Measurements from ENCODE around the gene PRAMEF17. TPM values are rescaled to one million over a fixed set of nuclear protein-coding genes. Genes with fewer than 3 reads are reported as not detected.
"Not testable (repeated sequence)": the region's sequence is repeated elsewhere in the genome, so short reads cannot be mapped to it uniquely, and the experiment has no call there.

The PRAMEF17 gene, protein sequence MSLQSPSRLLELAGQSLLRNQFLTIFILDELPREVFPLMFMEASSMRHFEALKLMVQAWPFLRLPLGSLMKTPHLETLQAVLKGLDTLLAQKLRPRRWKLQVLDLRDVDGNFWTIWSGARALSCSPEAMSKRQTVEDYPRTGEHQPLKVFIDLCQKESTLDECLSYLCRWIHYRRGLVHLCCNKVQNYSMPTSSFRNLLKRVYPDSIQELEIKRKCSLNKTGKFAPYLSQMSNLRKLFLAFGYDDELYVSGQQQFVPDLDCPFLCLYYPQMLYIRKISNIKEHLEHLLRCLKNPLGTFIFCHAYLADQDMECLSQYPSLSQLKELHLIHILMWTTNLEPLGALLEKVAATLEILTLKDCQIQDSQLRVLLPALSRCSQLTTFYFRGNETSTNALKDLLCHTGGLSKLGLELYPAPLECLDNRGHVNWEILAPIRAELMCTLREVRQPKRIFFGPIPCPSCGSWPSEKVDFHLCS
- total RNA-seq: not detected

DNA sequence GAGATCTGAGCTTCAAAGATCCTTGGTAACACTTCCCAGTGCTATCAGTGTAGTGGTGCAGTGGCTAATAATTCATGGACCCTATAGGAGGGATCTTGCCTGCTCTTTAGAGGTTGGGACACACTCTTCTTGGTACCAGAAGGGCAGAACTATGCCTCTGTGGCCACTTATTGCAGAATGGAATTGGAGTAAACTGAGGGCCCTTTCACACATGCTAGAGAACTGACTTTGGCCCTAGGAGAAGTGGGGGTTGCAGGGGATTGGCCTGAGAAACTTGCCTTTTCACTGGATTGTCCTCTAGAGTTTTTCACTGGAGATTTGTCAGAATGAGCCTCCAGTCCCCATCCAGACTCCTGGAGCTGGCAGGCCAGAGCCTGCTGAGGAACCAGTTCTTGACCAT, at the start of gene PRAMEF17:
Gene PRAMEF17 (plus strand): TSS at position 301 of the 400 bp plus-strand sequence. CDS start 26 bp downstream, at position 327.
- not testable (repeated sequence) for H3K9me3 ChIP-seq; H3K4me3 ChIP-seq; H3K27me3 ChIP-seq; H3K36me3 ChIP-seq; H3K27ac ChIP-seq; H3K4me1 ChIP-seq; DNase-seq (ENCODE audit: low spot score in 2 of 2)

GRCh38 chr1:13342496-13342895, 46.9 kb upstream of the PRAMEF17 start:
- H3K27ac ChIP-seq; H3K27me3 ChIP-seq; H3K4me1 ChIP-seq; DNase-seq (ENCODE audit: low spot score in 2 of 2); H3K36me3 ChIP-seq; H3K4me3 ChIP-seq; H3K9me3 ChIP-seq: not testable (repeated sequence)
- WGBS: 81% methylated on average over 5 of the region's 8 CpGs

- not testable (repeated sequence) for H3K27me3 ChIP-seq; H3K4me1 ChIP-seq; DNase-seq (ENCODE audit: low spot score in 2 of 2); H3K27ac ChIP-seq; H3K36me3 ChIP-seq; H3K9me3 ChIP-seq; H3K4me3 ChIP-seq
- 77% methylated on average over 7 of the region's 7 CpGs for WGBS
Measured at GRCh38 chr1:13347034-13347433, 42.4 kb upstream of the PRAMEF17 start, which contains the start of gene PRAMEF14. PRAMEF14 (minus strand) TSS chr1:13347134; CDS start chr1:13345314, 1,820 bp downstream.

GRCh38 chr1:13353476-13353875, 36.0 kb upstream of the PRAMEF17 start:
- not testable (repeated sequence) for H3K36me3 ChIP-seq; H3K27me3 ChIP-seq; H3K4me3 ChIP-seq; DNase-seq (ENCODE audit: low spot score in 2 of 2); H3K4me1 ChIP-seq; H3K27ac ChIP-seq; H3K9me3 ChIP-seq
- 89% methylated on average over 5 of the region's 8 CpGs for WGBS

DNA sequence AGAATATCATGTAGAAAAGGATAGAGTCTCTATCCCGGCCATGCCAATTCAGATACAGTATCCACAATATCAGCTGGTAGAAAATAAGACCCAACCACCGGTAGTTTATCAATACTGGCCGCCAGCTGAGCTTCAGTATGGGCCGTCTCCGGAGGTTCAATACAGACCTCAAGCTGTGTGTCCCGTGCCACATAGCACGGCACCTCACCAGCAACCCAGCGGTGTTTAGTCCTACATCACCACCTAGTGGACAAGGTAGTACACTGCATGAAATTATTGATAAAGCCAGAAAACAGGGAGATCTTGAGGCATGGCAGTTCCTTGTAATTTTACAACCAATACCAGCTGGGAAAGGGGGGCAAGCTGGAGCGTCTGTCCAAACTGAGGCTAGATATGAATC, 35.0 kb upstream of the PRAMEF17 start:
- not testable (repeated sequence) for H3K27me3 ChIP-seq; DNase-seq (ENCODE audit: low spot score in 2 of 2); H3K36me3 ChIP-seq; H3K27ac ChIP-seq; H3K9me3 ChIP-seq; H3K4me3 ChIP-seq; H3K4me1 ChIP-seq
- no CpG with 5 or more reads among the region's 9 CpGs for WGBS

- H3K27me3 ChIP-seq; H3K27ac ChIP-seq; H3K4me3 ChIP-seq; DNase-seq (ENCODE audit: low spot score in 2 of 2); H3K36me3 ChIP-seq; H3K9me3 ChIP-seq; H3K4me1 ChIP-seq: not testable (repeated sequence)
- TF ChIP-seq CTCF (IDR thresholded peaks at IDR 0.05): peak; percentile 37 to 39
- 3% methylated on average over 5 of the region's 5 CpGs for WGBS
Measured at GRCh38 chr1:13356774-13357173, 32.7 kb upstream of the PRAMEF17 start.

DNA sequence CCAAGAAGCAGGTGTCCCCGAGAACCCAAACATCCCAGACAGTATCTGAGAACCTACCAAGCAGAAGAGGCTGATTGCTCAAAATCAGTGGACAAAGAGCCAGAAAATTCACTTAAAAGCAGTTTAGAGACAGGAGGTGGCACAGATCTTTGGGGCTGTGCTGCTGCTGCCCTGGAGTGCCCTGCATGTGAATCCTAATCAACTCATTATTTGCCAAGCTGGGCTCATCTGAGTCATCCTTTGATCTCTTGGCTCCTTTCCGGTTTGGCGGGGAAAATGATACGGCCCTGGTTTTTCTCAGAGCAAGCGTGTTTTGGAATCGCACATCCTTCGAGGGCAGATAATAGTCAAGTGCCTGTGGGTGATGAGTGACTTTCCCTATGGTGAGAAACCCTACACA, 27.1 kb upstream of the PRAMEF17 start:
- not testable (repeated sequence) for H3K27me3 ChIP-seq; H3K27ac ChIP-seq; H3K9me3 ChIP-seq; H3K4me3 ChIP-seq; DNase-seq (ENCODE audit: low spot score in 2 of 2); H3K4me1 ChIP-seq; H3K36me3 ChIP-seq
- WGBS: 100% methylated on average over 1 of the region's 7 CpGs

GRCh38 chr1:13364928-13365327, 24.5 kb upstream of the PRAMEF17 start:
- not testable (repeated sequence) for H3K36me3 ChIP-seq, H3K27me3 ChIP-seq
- 86% methylated on average over 3 of the region's 4 CpGs for WGBS

DNA sequence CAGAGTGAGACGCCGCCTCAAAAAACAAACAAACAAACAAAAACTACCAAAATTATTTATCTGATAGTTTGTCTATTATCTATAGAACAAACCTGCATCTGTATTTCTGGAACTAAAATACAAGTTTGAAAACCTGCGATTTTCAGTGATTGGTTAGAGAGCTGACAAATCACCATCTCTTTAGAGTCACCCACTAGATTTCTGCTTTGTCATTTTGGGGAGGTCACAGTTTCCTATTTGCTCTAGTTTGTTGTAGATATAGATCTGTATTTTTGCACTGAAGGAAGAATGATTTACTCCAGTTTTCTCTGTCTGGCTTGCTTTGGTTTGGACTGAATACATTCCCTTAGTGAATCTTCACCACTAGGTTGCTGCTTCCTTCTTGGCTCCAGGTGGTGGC, 22.9 kb upstream of the PRAMEF17 start:
- not testable (repeated sequence) for DNase-seq (ENCODE audit: low spot score in 2 of 2); H3K27me3 ChIP-seq; H3K36me3 ChIP-seq; H3K27ac ChIP-seq; H3K4me3 ChIP-seq; H3K4me1 ChIP-seq; H3K9me3 ChIP-seq
- WGBS: 86% methylated on average over 3 of the region's 3 CpGs

More at GRCh38 chr1:13364928-13365327, 24.5 kb upstream of the PRAMEF17 start:
- H3K27ac ChIP-seq; DNase-seq (ENCODE audit: low spot score in 2 of 2); H3K4me1 ChIP-seq; H3K9me3 ChIP-seq; H3K4me3 ChIP-seq: not testable (repeated sequence)

DNA sequence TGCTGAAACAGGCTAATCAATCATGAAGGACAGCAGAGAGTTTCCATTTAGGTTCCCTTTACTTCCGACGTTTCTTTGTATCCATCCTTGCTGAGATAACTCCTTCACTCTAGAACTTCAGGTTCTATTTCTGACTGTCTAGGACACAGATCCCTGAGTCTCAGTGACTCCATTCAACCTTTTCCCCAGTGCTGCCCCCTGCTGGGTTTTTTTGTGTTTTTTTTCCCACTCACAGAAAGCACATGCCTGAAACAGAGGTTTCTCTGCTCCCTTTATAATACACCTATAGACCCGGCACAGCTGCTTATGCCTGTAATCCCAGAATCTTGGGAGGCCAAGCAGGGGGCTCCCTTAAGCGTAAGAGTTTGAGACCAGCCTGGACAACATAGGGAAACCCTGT, 20.9 kb upstream of the PRAMEF17 start:
- H3K36me3 ChIP-seq; H3K9me3 ChIP-seq; H3K27ac ChIP-seq; H3K4me1 ChIP-seq; H3K27me3 ChIP-seq; H3K4me3 ChIP-seq; DNase-seq (ENCODE audit: low spot score in 2 of 2): not testable (repeated sequence)
- 77% methylated on average over 4 of the region's 4 CpGs for WGBS

DNA sequence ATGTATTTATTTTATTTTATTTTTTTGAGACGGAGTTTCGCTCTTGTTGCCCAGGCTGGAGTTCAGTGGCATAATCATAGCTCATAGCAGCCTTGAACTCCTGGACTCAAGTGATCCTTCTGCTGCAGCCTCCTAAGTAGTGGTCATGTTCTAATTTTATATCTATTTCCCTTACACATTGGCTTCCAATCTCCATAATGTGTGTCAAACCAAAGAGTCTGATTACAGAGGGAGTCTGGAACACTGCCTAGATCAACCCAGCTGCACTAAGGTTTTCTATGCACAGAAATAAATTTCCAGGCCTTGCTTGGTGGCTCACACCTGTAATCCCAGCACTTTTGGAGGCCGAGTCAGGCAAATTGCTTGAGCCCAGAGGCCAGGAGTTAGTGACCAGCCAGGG, 10.4 kb upstream of the PRAMEF17 start:
- H3K36me3 ChIP-seq; H3K27me3 ChIP-seq; DNase-seq (ENCODE audit: low spot score in 2 of 2); H3K27ac ChIP-seq; H3K9me3 ChIP-seq; H3K4me1 ChIP-seq; H3K4me3 ChIP-seq: not testable (repeated sequence)
- WGBS: 85% methylated on average over 3 of the region's 3 CpGs

DNA sequence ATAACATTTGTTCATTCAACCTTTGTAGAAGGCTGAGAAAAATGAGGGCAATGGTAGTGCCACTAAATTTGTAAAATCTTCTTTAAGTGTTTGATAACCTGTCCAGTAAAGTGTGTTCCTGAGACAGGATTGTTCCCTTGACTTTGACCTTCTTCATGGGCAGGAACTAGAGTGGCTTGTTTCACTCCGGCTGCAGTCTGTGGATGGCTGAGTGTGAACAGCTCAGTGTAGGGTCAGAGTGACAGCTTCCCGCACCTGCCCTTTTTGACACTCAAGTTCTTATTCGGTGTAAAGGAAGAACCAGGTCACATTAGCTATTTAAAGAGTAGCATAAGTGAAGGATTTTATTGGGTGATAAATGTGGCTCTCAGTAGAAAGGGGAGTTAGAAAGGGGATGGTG, 9.1 kb upstream of the PRAMEF17 start:
- not testable (repeated sequence) for H3K9me3 ChIP-seq; DNase-seq (ENCODE audit: low spot score in 2 of 2); H3K36me3 ChIP-seq; H3K4me1 ChIP-seq; H3K4me3 ChIP-seq; H3K27ac ChIP-seq; H3K27me3 ChIP-seq
- WGBS: 88% methylated on average over 3 of the region's 3 CpGs

GRCh38 chr1:13393004-13393403, 3.6 kb downstream of the PRAMEF17 start:
- not testable (repeated sequence) for H3K27ac ChIP-seq; DNase-seq (ENCODE audit: low spot score in 2 of 2); H3K36me3 ChIP-seq; H3K4me1 ChIP-seq; H3K27me3 ChIP-seq; H3K9me3 ChIP-seq; H3K4me3 ChIP-seq
- WGBS: 88% methylated on average over 7 of the region's 7 CpGs

DNA sequence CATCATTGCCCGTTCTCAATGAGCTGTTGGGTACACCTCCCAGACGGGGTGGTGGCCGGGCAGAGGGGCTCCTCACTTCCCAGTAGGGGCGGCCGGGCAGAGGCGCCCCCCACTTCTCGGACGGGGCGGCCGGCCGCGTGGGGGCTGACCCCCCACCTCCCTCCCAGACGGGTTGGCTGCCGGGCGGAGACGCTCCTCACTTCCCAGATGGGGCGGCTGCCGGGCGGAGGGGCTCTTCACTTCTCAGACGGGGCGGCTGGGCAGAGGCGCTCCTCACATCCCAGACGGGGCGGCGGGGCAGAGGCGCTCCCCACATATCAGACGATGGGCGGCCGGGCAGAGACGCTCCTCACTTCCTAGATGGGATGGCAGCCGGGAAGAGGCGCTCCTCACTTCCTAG, 5.3 kb downstream of the PRAMEF17 start:
- H3K4me3 ChIP-seq; H3K9me3 ChIP-seq; H3K27me3 ChIP-seq; DNase-seq (ENCODE audit: low spot score in 2 of 2); H3K4me1 ChIP-seq; H3K36me3 ChIP-seq; H3K27ac ChIP-seq: not testable (repeated sequence)
- 98% methylated on average over 9 of the region's 32 CpGs for WGBS

Data from suprapubic skin (tissue), 4 donors.